OCI-LY3 (cell line): ENCODE data around the gene IL1B.

Experiments
- H2AFZ ChIP-seq: fragments of 200-600, 300-600 bp; shearing (Covaris generic); 2 replicates; pipeline ENCODE4 v1.6.0; 2014; ENCODE audit warnings: antibody characterized with exemption, low read depth, low read length
- H3K27ac ChIP-seq: fragments of 200-600, 300-600 bp; sonication (generic); 2 replicates; pipeline ENCODE4 v1.5.1; 2014; ENCODE audit warnings: mild to moderate bottlenecking, low read length, moderate library complexity, mixed read lengths
- H3K27me3 ChIP-seq: fragments of 200-600, 300-600 bp; sonication (generic); 2 replicates; pipeline ENCODE4 v1.6.1; 2014; ENCODE audit warnings: low read depth, low read length, mixed read lengths
- H3K36me3 ChIP-seq: fragments of 200-600, 300-600 bp; sonication (generic); replicated peaks from 2 replicates; pipeline ENCODE3; 2014; ENCODE audit warnings: low read depth, low read length, mixed read lengths
- H3K4me1 ChIP-seq: fragments of 300-600, 200-600 bp; sonication (generic); 2 replicates; pipeline ENCODE4 v1.6.1; 2014; ENCODE audit warnings: low read length, mixed read lengths
- H3K4me2 ChIP-seq: fragments of 200-600, 300-600 bp; sonication (generic); 2 replicates; pipeline ENCODE4 v1.6.1; 2014; ENCODE audit warnings: low read length, mixed read lengths
- H3K4me3 ChIP-seq: fragments of 300-600, 200-600 bp; sonication (generic); 2 replicates; pipeline ENCODE4 v1.5.1; 2014; ENCODE audit warnings: antibody characterized with exemption, mild to moderate bottlenecking, low read length, moderate library complexity
- H3K79me2 ChIP-seq: fragments of 300-600, 200-600 bp; shearing (Covaris generic); 2 replicates; pipeline ENCODE4 v1.6.1; 2014; ENCODE audit warnings: mild to moderate bottlenecking, low read length, mixed read lengths
- H3K9ac ChIP-seq: fragments of 300-600, 200-600 bp; shearing (Covaris generic); 2 replicates; pipeline ENCODE4 v1.6.0; 2014; ENCODE audit warnings: mild to moderate bottlenecking, low read length, moderate library complexity
- H3K9me3 ChIP-seq: fragments of 200-600, 300-600 bp; shearing (Covaris generic); 2 replicates; pipeline ENCODE4 v1.6.1; 2014; ENCODE audit warnings: low read length, mixed read lengths; ENCODE audit not compliant: insufficient read depth
- H4K20me1 ChIP-seq: fragments of 200-600, 300-600 bp; sonication (generic); 2 replicates; pipeline ENCODE4 v1.6.1; 2016; ENCODE audit warnings: low read length, mixed read lengths; ENCODE audit not compliant: insufficient read depth
- EZH2phosphoT487 ChIP-seq: fragments of 200-600 bp; shearing (Covaris generic); IDR thresholded peaks from 2 replicates; pipeline ENCODE4 v1.6.1; 2018; ENCODE audit warnings: antibody characterized with exemption, mixed run types, low read depth
- TF ChIP-seq, protein P1 (sequence below): fragments of 200-600, 300-600 bp; sonication (generic); IDR thresholded peaks from 2 replicates; pipeline ENCODE4 v1.5.1; 2014; ENCODE audit warnings: antibody characterized with exemption, low read length, low read depth

The IL1B gene

GRCh38 chr2:112831513-112831845 lies 5.1 kb downstream of the IL1B start:
- H3K27ac ChIP-seq = no peak overlapping the region
- H3K36me3 ChIP-seq = no peaks in the 10 kb centered on the region
- no peaks in the 10 kb centered on the region for H3K27me3 ChIP-seq
- no peak overlapping the region for H3K4me2 ChIP-seq
- H3K4me3 ChIP-seq = no peak overlapping the region
- TF ChIP-seq, protein P1, sequence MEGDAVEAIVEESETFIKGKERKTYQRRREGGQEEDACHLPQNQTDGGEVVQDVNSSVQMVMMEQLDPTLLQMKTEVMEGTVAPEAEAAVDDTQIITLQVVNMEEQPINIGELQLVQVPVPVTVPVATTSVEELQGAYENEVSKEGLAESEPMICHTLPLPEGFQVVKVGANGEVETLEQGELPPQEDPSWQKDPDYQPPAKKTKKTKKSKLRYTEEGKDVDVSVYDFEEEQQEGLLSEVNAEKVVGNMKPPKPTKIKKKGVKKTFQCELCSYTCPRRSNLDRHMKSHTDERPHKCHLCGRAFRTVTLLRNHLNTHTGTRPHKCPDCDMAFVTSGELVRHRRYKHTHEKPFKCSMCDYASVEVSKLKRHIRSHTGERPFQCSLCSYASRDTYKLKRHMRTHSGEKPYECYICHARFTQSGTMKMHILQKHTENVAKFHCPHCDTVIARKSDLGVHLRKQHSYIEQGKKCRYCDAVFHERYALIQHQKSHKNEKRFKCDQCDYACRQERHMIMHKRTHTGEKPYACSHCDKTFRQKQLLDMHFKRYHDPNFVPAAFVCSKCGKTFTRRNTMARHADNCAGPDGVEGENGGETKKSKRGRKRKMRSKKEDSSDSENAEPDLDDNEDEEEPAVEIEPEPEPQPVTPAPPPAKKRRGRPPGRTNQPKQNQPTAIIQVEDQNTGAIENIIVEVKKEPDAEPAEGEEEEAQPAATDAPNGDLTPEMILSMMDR = no peak
- no peak for TF ChIP-seq EZH2phosphoT487
- no peaks in the 10 kb centered on the region for H3K79me2 ChIP-seq
- no peaks in the 10 kb centered on the region for H3K9me3 ChIP-seq
- H2AFZ ChIP-seq = no peak overlapping the region
- peaks cover 14% of the 10 kb centered on the region for H3K4me1 ChIP-seq
- no peaks in the 10 kb centered on the region for H4K20me1 ChIP-seq
- H3K9ac ChIP-seq = no peak overlapping the region

DNA sequence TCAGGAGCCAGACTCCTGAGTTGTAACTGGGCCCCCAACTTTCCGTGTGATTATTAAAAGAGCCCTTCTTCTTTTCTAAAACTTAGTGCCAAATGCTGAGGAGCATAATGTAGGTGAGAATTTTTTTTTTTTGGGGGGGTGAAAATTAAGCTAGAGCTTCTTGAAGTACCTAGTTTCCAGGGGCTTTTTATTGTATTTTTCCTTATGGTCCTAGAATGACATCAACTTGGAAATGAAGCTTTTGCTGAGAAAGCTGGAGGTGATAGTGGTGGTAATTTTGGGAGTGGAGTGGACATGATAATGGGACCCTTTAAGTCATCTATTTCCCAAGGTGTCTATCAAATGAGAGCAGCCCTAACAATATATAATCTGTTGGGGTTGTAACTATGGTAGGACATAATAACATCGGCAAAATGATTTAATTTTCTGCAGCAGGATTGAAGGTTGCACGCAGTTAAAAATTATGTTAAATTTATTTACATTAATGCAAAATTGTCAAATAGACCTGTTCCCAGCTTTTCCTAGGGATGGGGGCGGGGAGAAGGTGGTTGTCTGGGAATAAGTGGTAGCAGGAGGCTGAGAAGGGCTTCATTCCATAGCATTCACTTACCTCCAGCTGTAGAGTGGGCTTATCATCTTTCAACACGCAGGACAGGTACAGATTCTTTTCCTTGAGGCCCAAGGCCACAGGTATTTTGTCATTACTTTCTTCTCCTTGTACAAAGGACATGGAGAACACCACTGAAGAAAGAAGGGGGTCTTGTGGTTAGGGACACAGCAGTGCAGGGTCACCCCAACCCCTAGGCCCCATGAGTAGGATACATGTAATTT lies 5.7 kb downstream of the IL1B start:
- no peaks in the 10 kb centered on the region for H3K9me3 ChIP-seq
- no peaks in the 10 kb centered on the region for H3K36me3 ChIP-seq
- H3K4me2 ChIP-seq = no peak overlapping the region
- H4K20me1 ChIP-seq = no peaks in the 10 kb centered on the region
- no peak overlapping the region for H3K4me3 ChIP-seq
- peaks cover 8% of the 10 kb centered on the region for H3K4me1 ChIP-seq
- H3K9ac ChIP-seq = no peak overlapping the region
- H2AFZ ChIP-seq = no peak overlapping the region
- H3K27ac ChIP-seq = no peak overlapping the region
- TF ChIP-seq, protein P1 = no peak
- no peak for TF ChIP-seq EZH2phosphoT487
- H3K79me2 ChIP-seq = no peaks in the 10 kb centered on the region
- no peaks in the 10 kb centered on the region for H3K27me3 ChIP-seq

- no peak overlapping the region for H2AFZ ChIP-seq
- TF ChIP-seq, protein P1 = no peak
- TF ChIP-seq EZH2phosphoT487 = no peak
- no peaks in the 10 kb centered on the region for H3K27me3 ChIP-seq
- 0 out of 2 replicates have a peak, but pooled peaks cover under 1% of the 10 kb centered on the region for H3K4me1 ChIP-seq
- H4K20me1 ChIP-seq = no peaks in the 10 kb centered on the region
- H3K9ac ChIP-seq = no peak overlapping the region
- no peaks in the 10 kb centered on the region for H3K79me2 ChIP-seq
- no peaks in the 10 kb centered on the region for H3K36me3 ChIP-seq
- no peak overlapping the region for H3K4me3 ChIP-seq
- no peak overlapping the region for H3K27ac ChIP-seq
- no peak overlapping the region for H3K4me2 ChIP-seq
- H3K9me3 ChIP-seq = no peaks in the 10 kb centered on the region
Measured at GRCh38 chr2:112829961-112830681, 6.5 kb downstream of the IL1B start.
